ENCODE data around the gene ALDH1A3.

DNA sequence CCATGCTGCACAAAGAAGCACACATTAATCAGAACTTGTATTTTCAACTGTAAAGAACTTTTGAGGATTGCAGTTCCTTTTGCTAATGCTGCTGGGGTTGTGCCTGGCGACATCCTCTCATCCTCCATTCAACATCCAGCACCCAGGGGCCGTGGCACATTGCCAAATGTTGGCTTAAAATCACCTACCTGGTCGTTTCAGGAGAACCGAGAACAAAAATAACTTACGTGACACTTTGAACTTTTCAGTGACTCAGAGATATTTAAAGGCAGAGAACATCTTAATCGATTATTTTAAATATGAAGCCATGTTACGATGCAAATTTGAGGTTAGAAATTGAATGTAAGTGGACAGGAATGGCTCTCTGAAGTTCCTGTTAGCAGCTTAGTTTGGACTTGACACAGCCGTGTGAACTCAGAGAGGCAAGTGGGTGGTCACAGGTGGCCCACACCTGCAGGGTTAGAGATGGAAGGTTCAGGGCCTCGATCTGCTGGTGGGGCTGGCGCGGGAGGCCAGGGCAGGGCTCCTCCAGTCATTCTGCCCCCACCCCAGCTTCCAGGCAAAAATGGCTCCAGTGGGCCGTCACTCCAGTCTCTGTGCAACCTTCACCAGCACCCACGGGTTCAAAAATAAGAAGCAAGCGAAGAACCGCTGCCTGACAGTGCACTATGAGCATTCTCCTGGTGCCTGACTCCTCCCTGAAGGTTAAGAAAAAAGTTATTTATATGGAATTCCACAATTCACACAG lies 51.7 kb downstream of the ALDH1A3 start:
- no peak for TF ChIP-seq CTCF (IDR thresholded peaks at IDR 0.05)
- TF ChIP-seq POLR2A (IDR thresholded peaks at IDR 0.05) = no peak
